IMR-90 (cell line): ENCODE data around the gene HHIPL1. TPM values are rescaled to one million over a fixed set of nuclear protein-coding genes. Genes with fewer than 3 reads are reported as not detected.

Source experiments
- ATAC-seq: fragments of 200-7000 bp; cut with Tn5 transposase; 2 replicates; pipeline ENCODE4 v1.9.1; 2020; ENCODE audit warnings: low read depth, mild to moderate bottlenecking, moderate library complexity
- BruUV-seq: library from RNA; stranded (reverse); fragments of 400-500 nt; replicated peaks from 2 replicates; lab custom pipeline; 2021; lab: Mats Ljungman, UMichigan
- CTCF ChIA-PET: fragments of 300-600 bp; formaldehyde crosslinking; extraction: SDS; loops from one replicate; lab custom pipeline; 2021; ENCODE audit warnings: antibody characterized with exemption; lab: Yijun Ruan, JAX
- POLR2A ChIA-PET: fragments of 300-600 bp; sonication (Branson Sonifier 250); formaldehyde crosslinking; loops from one replicate; lab custom pipeline; 2022; ENCODE audit warnings: antibody characterized with exemption; ENCODE audit not compliant: unreplicated experiment; lab: Charles Lee
- DNase-seq: peaks from one replicate; pipeline ENCODE4 v3.0.0; 2013
- H2AFZ ChIP-seq: replicated peaks from 2 replicates; pipeline ENCODE3; 2013; ENCODE audit warnings: low read length, mild to moderate bottlenecking; ENCODE audit not compliant: poor library complexity
- H2AK5ac ChIP-seq: 2 replicates; pipeline ENCODE4 v1.6.1; 2013; ENCODE audit warnings: low read depth, low read length, inconsistent platforms
- H2AK9ac ChIP-seq: replicated peaks from 2 replicates; pipeline ENCODE3; 2013; ENCODE audit warnings: mild to moderate bottlenecking, low read depth, low read length, moderate library complexity; ENCODE audit not compliant: poor library complexity
- H2BK120ac ChIP-seq: 2 replicates; pipeline ENCODE4 v1.6.1; 2013; ENCODE audit warnings: low read depth, low read length, inconsistent platforms
- H2BK15ac ChIP-seq: 3 replicates; pipeline ENCODE4 v1.6.1; 2013; ENCODE audit warnings: low read depth, low read length, inconsistent platforms
- H2BK20ac ChIP-seq: 2 replicates; pipeline ENCODE4 v1.6.1; 2013; ENCODE audit warnings: low read depth, mild to moderate bottlenecking, inconsistent platforms, low read length, moderate library complexity
- H2BK5ac ChIP-seq: 2 replicates; pipeline ENCODE4 v1.6.1; 2013; ENCODE audit warnings: mild to moderate bottlenecking, low read depth, low read length, inconsistent platforms; ENCODE audit not compliant: poor library complexity, severe bottlenecking
- H3K14ac ChIP-seq: replicated peaks from 2 replicates; pipeline ENCODE4 v1.6.1; 2013; ENCODE audit warnings: low read depth, low read length, inconsistent platforms
- H3K18ac ChIP-seq: 2 replicates; pipeline ENCODE4 v1.6.1; 2013; ENCODE audit warnings: low read depth, low read length, control low read depth
- H3K23ac ChIP-seq: 2 replicates; pipeline ENCODE4 v1.6.1; 2013; ENCODE audit warnings: low read depth, low read length, inconsistent platforms
- H3K27ac ChIP-seq: 2 replicates; pipeline ENCODE4 v1.5.1; 2013; ENCODE audit warnings: mild to moderate bottlenecking, control low read depth, low read length; ENCODE audit not compliant: insufficient read depth
- H3K27me3 ChIP-seq: 2 replicates; pipeline ENCODE4 v1.6.1; 2013; ENCODE audit warnings: low read length; ENCODE audit not compliant: control insufficient read depth, insufficient read depth
- H3K36me3 ChIP-seq: 2 replicates; pipeline ENCODE4 v1.6.1; 2013; ENCODE audit warnings: low read length, mixed read lengths; ENCODE audit not compliant: control insufficient read depth, insufficient read depth
- H3K4ac ChIP-seq: 2 replicates; pipeline ENCODE4 v1.6.1; 2013; ENCODE audit warnings: low read depth, low read length, inconsistent platforms
- H3K4me1 ChIP-seq: 2 replicates; pipeline ENCODE4 v1.6.1; 2013; ENCODE audit warnings: low read length, mixed read lengths; ENCODE audit not compliant: control insufficient read depth, insufficient read depth
- H3K4me2 ChIP-seq: 2 replicates; pipeline ENCODE4 v1.6.1; 2013; ENCODE audit warnings: low read depth, mild to moderate bottlenecking, control low read depth, low read length, moderate library complexity
- H3K4me3 ChIP-seq: 2 replicates; pipeline ENCODE4 v1.5.1; 2013; ENCODE audit warnings: low read depth, mild to moderate bottlenecking, control low read depth, low read length, moderate library complexity; ENCODE audit not compliant: insufficient read depth
- H3K56ac ChIP-seq: 2 replicates; pipeline ENCODE4 v1.6.1; 2013; ENCODE audit warnings: low read length, inconsistent platforms; ENCODE audit not compliant: insufficient read depth; ENCODE audit errors: extremely low read depth
- H3K79me1 ChIP-seq, 2 experiments: 2 replicates each; pipeline ENCODE4 v1.6.1; 2013; ENCODE audit warnings: low read length in 2 of 2, inconsistent platforms in 1 of 2, low read depth in 1 of 2
- H3K9ac ChIP-seq: 2 replicates; pipeline ENCODE4 v1.6.1; 2013; ENCODE audit warnings: low read depth, low read length, control low read depth
- H3K9me1 ChIP-seq: 2 replicates; pipeline ENCODE4 v1.6.1; 2013; ENCODE audit warnings: low read length, inconsistent platforms; ENCODE audit not compliant: insufficient read depth
- H3K9me3 ChIP-seq: 2 replicates; pipeline ENCODE4 v1.6.1; 2013; ENCODE audit warnings: low read length; ENCODE audit not compliant: control insufficient read depth, insufficient read depth
- H4K20me1 ChIP-seq: 2 replicates; pipeline ENCODE4 v1.6.1; 2013; ENCODE audit warnings: low read length, inconsistent platforms; ENCODE audit not compliant: insufficient read depth
- H4K5ac ChIP-seq: 2 replicates; pipeline ENCODE4 v1.6.1; 2013; ENCODE audit warnings: mild to moderate bottlenecking, low read depth, low read length, control low read depth
- H4K8ac ChIP-seq, 2 experiments: 2 replicates each; pipeline ENCODE4 v1.6.1; 2013; ENCODE audit warnings: low read depth in 2 of 2, low read length in 2 of 2, control low read depth in 1 of 2, inconsistent platforms in 1 of 2
- H4K91ac ChIP-seq: 2 replicates; pipeline ENCODE4 v1.6.1; 2013; ENCODE audit warnings: low read depth, low read length, inconsistent platforms; ENCODE audit not compliant: insufficient read depth
- BHLHE40 ChIP-seq: fragments of 150-350 bp; IDR thresholded peaks from 2 replicates; pipeline ENCODE4 v1.6.1; 2016; ENCODE audit warnings: mild to moderate bottlenecking, low read depth, low read length
- CEBPB ChIP-seq: IDR thresholded peaks from 2 replicates; pipeline ENCODE4 v1.6.1; 2012; ENCODE audit warnings: low read depth, low read length, improper control_type of control experiment
- CHD1 ChIP-seq: IDR thresholded peaks from 2 replicates; pipeline ENCODE4 v1.6.1; 2012; ENCODE audit warnings: low read depth, low read length, improper control_type of control experiment
- FOS ChIP-seq: fragments of 150-350 bp; IDR thresholded peaks from 2 replicates; pipeline ENCODE4 v1.6.1; 2016; ENCODE audit warnings: low read depth, low read length
- MAFK ChIP-seq: IDR thresholded peaks from 2 replicates; pipeline ENCODE4 v1.6.1; 2012; ENCODE audit warnings: low read depth, low read length, improper control_type of control experiment
- MAZ ChIP-seq: IDR thresholded peaks from 2 replicates; pipeline ENCODE4 v1.6.1; 2012; ENCODE audit warnings: low read depth, mild to moderate bottlenecking, low read length, improper control_type of control experiment, moderate library complexity, borderline replicate concordance
- MXI1 ChIP-seq: IDR thresholded peaks from 2 replicates; pipeline ENCODE4 v1.6.1; 2012; ENCODE audit warnings: low read depth, mild to moderate bottlenecking, low read length, moderate library complexity, borderline replicate concordance
- NFE2L2 ChIP-seq: fragments of 150-350 bp; IDR thresholded peaks from 2 replicates; pipeline ENCODE4 v1.6.1; 2016; ENCODE audit warnings: low read depth, mild to moderate bottlenecking, low read length
- POLR2A ChIP-seq: IDR thresholded peaks from 2 replicates; pipeline ENCODE4 v1.6.1; 2012; ENCODE audit warnings: mild to moderate bottlenecking, low read depth, low read length
- RAD21 ChIP-seq: IDR thresholded peaks from 2 replicates; pipeline ENCODE4 v1.6.1; 2012; ENCODE audit warnings: low read length, improper control_type of control experiment
- RCOR1 ChIP-seq: IDR thresholded peaks from 2 replicates; pipeline ENCODE4 v1.6.1; 2012; ENCODE audit warnings: mild to moderate bottlenecking, low read length, improper control_type of control experiment; ENCODE audit not compliant: insufficient replicate concordance
- RFX5 ChIP-seq: IDR thresholded peaks from 2 replicates; pipeline ENCODE4 v1.8.0; 2012; ENCODE audit warnings: low read depth, mild to moderate bottlenecking, low read length, moderate library complexity
- SMC3 ChIP-seq: fragments of 150-350 bp; IDR thresholded peaks from 2 replicates; pipeline ENCODE4 v1.6.1; 2016; ENCODE audit warnings: low read depth, mild to moderate bottlenecking, antibody characterized with exemption, low read length, moderate library complexity
- WGBS, 2 experiments: methylation state at CpG; one replicate each; pipeline versions ENCODE4 v1.1.5 to v1.1.7; 2013; ENCODE audit warnings: missing lambda C conversion rate in 2 of 2; ENCODE audit not compliant: insufficient read length in 1 of 2; ENCODE audit errors: extremely low coverage in 2 of 2; 5-methylcytosine and 5-hydroxymethylcytosine counted together
- dilution Hi-C: fragments of 300-500 bp; cut with HindIII; formaldehyde crosslinking; loops from one replicate; pipeline ENCODE4 v1.14.3; 2018; ENCODE audit warnings: low sequenced_read_pairs; ENCODE audit not compliant: unreplicated experiment
- in situ Hi-C: fragments of 300-500 bp; cut with MboI; formaldehyde crosslinking; loops from 3 replicates; pipeline ENCODE4 v1.14.3; 2019; ENCODE audit warnings: low sequenced_read_pairs, inconsistent platforms, mixed read lengths
- intact Hi-C: fragments of 100-400 bp; cut with micrococcal nuclease; formaldehyde crosslinking; loops from 2 replicates; pipeline ENCODE4 v1.10.0; 2022
- polyA plus RNA-seq, 3 experiments: library from polyadenylated mRNA; depleted of rRNA; stranded (reverse); fragments of >200 nt; gene quantifications; 2 replicates each; pipeline ENCODE4 v1.2.3, GENCODE V29; 2012; ENCODE audit warnings: low replicate concordance in 1 of 3
- total RNA-seq: library from RNA; depleted of rRNA; stranded (reverse); fragments of >200 nt; gene quantifications from 2 replicates; pipeline ENCODE4 v1.2.3, GENCODE V29; 2012
- TF ChIP-seq, protein P1 (sequence below): conservative IDR thresholded peaks from 2 replicates; pipeline ENCODE4 v1.5.1; 2012; ENCODE audit warnings: mild to moderate bottlenecking, low read depth, low read length, improper control_type of control experiment
- TF ChIP-seq, protein P2 (sequence below): fragments of 150-350 bp; IDR thresholded peaks from 2 replicates; pipeline ENCODE4 v1.6.1; 2017; ENCODE audit warnings: mild to moderate bottlenecking, antibody characterized with exemption, low read length, low read depth
- TF ChIP-seq, protein P3 (sequence below): fragments of 150-350 bp; IDR thresholded peaks from 2 replicates; pipeline ENCODE4 v1.6.1; 2016; ENCODE audit warnings: low read depth, mild to moderate bottlenecking, low read length, moderate library complexity, borderline replicate concordance

The HHIPL1 gene
- total and polyA plus RNA-seq, 2 of the 4 experiments (the other 2 are of a cell fraction): 0.65 to 0.72 TPM

DNA sequence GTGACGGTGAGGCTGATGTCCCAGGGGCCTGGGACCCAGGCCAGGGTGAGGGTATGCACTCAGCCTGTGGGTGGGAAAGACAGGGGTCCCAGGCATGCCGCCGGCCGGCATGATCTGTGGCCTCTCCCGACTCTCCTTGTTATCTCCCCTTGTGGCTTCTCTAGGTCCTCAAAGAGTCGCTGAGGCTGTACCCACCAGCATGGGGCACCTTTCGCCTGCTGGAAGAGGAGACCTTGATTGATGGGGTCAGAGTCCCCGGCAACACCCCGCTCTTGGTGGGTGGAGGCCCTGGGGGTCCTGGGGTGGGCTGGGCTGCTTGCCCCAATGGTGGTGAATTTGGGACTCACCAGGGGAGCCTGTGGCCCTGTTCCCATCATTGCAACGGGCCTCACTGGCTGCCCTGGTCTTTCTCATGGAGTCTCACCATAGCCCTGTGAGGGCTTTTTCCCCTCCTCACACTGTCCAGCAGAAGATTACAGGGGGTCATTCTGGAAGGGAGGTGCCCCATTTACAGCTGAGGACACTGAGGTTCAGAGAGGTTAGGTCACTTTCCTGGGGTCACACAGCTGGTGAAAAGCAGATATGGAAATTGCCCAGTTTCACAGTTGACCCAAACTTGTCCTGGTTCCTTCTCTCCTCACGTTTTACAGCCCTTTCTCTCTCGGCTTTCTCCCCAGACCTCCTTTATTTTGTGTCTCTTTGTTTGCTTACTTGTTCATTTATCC lies 77.0 kb downstream of the HHIPL1 start:
- Histone ChIP-seq H2BK5ac (no peak overlapping the region), H3K14ac (no peak overlapping the region), H2BK20ac (no peak overlapping the region), H3K4me2 (no peak overlapping the region), H3K79me1 (no peaks in the 10 kb centered on the region), H4K20me1 (no peaks in the 10 kb centered on the region), H4K5ac (no peak overlapping the region), H3K4me3 (no peak overlapping the region), H3K4ac (no peak overlapping the region), H3K56ac (no peak overlapping the region), H3K18ac (no peak overlapping the region), H2AK5ac (no peak overlapping the region), H3K27ac (no peak overlapping the region), H3K27me3 (peaks cover 26% of the 10 kb centered on the region), H3K4me1 (no peaks in the 10 kb centered on the region; the same call in 1 of the 2 replicates), H3K36me3 (no peaks in the 10 kb centered on the region), H3K9ac (no peak overlapping the region), H4K91ac (no peak overlapping the region), H2AK9ac (no peak overlapping the region), H3K9me1 (no peaks in the 10 kb centered on the region), H2BK120ac (no peak overlapping the region), H3K9me3 (no peaks in the 10 kb centered on the region), H2AFZ (no peak overlapping the region), H2BK15ac (no peak overlapping the region), H3K23ac (no peak overlapping the region; the same call in 1 of the 2 replicates), H4K8ac (no peak overlapping the region)
- intact Hi-C loops: no loop called here
- no peak for DNase-seq
- dilution Hi-C loops: no loop called here
- in situ Hi-C loops: loop anchor here (5.0 kb wide), 1 partner anchor 165 kb away; no protein-coding TSS in a partner anchor
- ATAC-seq: no peak
- BruUV-seq: no TSS peak
- POLR2A ChIA-PET: no interaction called here
- TF ChIP-seq MAZ (no peak), NFE2L2 (no peak), RAD21 (no peak), MAFK (no peak), POLR2A (no peak), RCOR1 (no peak), RFX5 (no peak), CHD1 (no peak), CEBPB (no peak), FOS (no peak), MXI1 (no peak), SMC3 (no peak), BHLHE40 (no peak)
- TF ChIP-seq, protein P1, sequence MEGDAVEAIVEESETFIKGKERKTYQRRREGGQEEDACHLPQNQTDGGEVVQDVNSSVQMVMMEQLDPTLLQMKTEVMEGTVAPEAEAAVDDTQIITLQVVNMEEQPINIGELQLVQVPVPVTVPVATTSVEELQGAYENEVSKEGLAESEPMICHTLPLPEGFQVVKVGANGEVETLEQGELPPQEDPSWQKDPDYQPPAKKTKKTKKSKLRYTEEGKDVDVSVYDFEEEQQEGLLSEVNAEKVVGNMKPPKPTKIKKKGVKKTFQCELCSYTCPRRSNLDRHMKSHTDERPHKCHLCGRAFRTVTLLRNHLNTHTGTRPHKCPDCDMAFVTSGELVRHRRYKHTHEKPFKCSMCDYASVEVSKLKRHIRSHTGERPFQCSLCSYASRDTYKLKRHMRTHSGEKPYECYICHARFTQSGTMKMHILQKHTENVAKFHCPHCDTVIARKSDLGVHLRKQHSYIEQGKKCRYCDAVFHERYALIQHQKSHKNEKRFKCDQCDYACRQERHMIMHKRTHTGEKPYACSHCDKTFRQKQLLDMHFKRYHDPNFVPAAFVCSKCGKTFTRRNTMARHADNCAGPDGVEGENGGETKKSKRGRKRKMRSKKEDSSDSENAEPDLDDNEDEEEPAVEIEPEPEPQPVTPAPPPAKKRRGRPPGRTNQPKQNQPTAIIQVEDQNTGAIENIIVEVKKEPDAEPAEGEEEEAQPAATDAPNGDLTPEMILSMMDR: no peak
- TF ChIP-seq, protein P2, sequence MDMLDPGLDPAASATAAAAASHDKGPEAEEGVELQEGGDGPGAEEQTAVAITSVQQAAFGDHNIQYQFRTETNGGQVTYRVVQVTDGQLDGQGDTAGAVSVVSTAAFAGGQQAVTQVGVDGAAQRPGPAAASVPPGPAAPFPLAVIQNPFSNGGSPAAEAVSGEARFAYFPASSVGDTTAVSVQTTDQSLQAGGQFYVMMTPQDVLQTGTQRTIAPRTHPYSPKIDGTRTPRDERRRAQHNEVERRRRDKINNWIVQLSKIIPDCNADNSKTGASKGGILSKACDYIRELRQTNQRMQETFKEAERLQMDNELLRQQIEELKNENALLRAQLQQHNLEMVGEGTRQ: no peak
- TF ChIP-seq, protein P3, sequence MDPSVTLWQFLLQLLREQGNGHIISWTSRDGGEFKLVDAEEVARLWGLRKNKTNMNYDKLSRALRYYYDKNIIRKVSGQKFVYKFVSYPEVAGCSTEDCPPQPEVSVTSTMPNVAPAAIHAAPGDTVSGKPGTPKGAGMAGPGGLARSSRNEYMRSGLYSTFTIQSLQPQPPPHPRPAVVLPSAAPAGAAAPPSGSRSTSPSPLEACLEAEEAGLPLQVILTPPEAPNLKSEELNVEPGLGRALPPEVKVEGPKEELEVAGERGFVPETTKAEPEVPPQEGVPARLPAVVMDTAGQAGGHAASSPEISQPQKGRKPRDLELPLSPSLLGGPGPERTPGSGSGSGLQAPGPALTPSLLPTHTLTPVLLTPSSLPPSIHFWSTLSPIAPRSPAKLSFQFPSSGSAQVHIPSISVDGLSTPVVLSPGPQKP: no peak
- CTCF ChIA-PET: no interaction called here
- WGBS, 2 experiments: no CpG with 5 or more reads among the region's 12 CpGs
